HG03196 (cell line): ENCODE data around the gene LIFR.

ENCODE experiments used
- ATAC-seq: cut with Tn5 transposase; IDR thresholded peaks from one replicate; pipeline ENCODE4 v1.9.1; 2021; ENCODE audit not compliant: unreplicated experiment

LIFR gene

GRCh38 chr5:38551030-38552017, 5.1 kb downstream of the LIFR start:
- ATAC-seq = no peak

- no peak for ATAC-seq
These were observed 8.2 kb downstream of the LIFR start for GRCh38 chr5:38548064-38548759.

DNA sequence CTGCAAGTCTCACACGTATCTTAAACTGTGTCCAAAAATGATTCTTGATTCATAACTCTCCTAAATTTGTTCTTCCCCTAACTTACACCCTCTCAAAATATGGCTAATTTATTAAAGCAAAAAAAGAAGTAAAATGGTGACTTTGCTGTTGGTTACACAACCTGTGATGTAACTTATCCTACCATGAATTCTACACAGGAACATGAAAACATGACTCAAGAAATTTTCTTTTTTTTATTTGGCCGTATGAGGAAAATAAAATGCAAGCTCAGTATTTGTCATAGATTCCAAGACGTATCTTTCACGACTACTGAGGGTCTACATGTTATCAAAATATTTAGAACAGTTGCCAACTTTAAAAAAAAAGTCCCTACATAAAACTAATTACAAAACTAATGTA, 9.2 kb downstream of the LIFR start:
- no peak for ATAC-seq

DNA sequence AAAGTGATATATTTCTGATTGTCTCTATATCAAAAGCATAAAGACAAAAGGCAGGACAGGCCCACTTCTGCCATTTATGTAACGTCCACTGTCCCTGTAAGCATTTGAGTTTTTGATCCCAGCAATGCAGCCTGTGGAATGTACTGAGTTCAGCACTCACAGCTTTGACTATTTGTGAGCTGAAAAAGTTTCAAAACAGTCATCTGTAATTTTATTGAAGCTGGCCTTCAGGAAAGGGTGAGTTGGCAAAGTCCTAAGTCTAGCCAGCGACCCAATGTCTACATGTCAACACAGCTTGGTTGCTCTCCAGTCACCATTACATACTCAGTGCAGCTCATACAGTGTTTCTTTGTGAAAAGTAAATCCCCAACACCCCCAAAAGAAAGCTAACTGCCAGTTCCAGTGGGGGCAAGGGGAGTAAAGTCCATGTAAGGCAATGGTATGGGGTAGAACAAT, 9.7 kb downstream of the LIFR start:
- no peak for ATAC-seq

DNA sequence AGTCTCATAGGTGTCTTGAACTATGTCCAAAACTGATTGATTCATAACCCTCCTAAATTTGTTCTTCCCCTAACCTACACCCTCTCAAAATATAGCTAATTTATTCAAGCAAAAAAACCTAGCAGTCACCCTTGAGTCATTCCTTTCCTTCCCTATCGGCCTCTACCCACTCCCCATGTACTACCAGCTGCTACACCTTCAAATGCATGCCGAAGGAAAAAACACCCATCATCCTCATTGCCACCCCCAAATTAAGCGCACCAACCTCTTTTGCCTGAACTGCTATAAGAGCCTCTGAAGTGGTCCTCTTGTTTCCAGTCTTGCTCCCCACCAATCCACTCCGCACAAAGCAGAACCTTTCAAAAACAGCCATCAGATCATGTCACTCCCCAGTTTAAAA, 12.6 kb downstream of the LIFR start:
- ATAC-seq = no peak

DNA sequence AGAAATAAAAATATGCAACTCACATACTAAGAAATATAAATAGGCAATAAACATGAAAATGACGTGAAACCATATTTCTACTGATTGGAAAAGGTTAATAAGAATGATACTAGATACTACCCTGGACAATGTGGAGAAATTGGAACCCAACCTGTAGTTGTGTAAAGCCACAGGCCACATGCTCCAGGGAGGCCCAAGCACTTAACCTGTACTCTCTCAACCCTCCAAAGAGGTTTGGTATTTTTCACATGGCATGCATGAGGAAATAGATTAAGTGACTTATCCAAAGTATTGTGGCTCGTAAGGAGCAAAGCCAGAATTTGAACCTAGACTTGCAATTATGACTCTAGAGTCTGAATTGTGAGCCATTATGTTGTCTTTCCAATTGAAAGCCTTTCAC, 13.4 kb downstream of the LIFR start:
- no peak for ATAC-seq

GRCh38 chr5:38541174-38541725, 15.2 kb downstream of the LIFR start:
- ATAC-seq = no peak

- no peak for ATAC-seq
These were observed 16.1 kb downstream of the LIFR start for GRCh38 chr5:38540314-38540713.

DNA sequence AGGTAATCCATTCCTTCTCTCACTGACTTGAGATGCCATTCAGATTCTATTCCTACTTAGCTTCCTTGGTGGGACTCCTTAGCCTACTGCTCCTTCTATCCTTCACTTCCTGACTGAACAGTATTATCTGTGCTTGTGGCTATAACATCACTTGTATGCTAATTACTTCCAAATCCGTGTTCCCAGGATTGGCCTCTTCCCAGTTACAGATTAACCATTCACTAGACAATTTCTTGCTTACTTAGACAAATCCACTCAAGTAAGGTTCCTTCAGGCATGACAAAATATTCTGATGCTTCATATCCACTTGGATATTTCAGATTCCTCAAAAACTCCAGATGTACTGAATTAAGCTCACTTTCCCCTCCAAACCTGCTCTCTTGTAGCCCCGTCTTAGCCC, 18.3 kb downstream of the LIFR start:
- no peak for ATAC-seq

DNA sequence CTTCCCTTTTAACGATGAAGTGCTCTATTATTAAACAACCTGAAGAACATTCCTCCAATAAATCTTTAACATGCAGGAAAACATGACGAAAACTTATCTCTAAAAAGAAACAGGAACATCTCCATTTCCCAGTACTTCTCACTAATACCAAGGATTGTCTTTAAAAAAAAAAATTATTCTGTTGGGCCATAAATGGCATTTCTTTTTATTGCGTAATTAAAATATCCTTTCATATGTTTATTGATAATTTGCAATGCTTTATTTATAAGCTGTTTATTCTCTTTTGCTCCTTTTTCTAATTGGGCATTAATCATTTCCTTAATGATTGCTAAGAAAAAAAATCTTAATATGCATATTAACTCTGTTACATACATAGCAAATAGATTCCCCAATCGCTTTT, 18.9 kb downstream of the LIFR start:
- ATAC-seq = no peak

GRCh38 chr5:38536968-38537367, 19.5 kb downstream of the LIFR start:
- ATAC-seq = no peak

DNA sequence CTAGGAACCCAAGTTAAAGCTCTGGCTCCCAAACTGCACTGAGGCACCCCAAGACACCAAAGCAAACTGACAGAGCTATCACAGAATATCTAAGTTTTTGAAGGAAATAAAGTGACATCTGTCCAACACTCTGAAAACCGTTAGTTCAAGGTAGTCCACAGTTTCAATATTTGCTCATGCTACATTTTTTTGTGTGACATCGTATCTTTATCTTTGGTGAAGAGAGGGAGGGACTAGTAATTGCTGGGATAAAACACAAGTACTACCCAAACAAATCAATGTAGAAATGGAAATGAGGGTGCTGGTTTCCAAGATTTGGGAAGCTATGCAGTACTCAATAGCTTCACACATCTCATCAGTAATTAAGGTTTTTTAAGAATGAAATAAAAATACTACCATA, 20.6 kb downstream of the LIFR start:
- ATAC-seq = no peak

- no peak for ATAC-seq
These were observed 21.1 kb downstream of the LIFR start for GRCh38 chr5:38535248-38535750.

GRCh38 chr5:38534156-38534453, 22.3 kb downstream of the LIFR start:
- no peak for ATAC-seq

- ATAC-seq = no peak
These were observed 22.9 kb downstream of the LIFR start for GRCh38 chr5:38533286-38534155.

DNA sequence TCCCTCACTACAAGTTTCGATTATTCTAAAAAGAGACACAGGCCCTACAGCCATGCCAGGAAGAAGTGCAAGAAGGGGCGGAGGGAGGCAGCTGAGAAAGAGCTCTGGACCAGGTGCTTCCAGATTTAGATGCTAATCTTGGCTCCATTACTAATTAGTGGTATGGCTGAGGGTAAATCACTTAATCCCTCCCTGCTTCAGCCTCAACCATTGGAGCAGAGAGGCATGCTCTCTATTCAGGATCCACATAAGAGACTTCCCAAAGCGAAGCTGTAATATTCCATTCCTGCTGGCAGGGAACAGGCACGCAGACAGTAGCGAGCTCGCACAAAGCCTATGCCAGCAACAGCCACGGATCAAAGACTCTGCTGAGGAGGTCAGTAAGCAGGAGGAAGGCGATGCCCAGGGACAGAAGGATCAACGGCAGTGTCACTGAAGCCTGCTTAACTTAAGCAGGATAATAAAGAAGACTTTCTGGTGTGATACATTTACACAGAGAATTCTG, 24.2 kb downstream of the LIFR start:
- no peak for ATAC-seq

GRCh38 chr5:38531518-38531917, 24.9 kb downstream of the LIFR start:
- no peak for ATAC-seq

- no peak for ATAC-seq
These were observed 26.3 kb downstream of the LIFR start for GRCh38 chr5:38529955-38530646.

GRCh38 chr5:38528162-38528703, 28.2 kb downstream of the LIFR start:
- ATAC-seq = no peak

DNA sequence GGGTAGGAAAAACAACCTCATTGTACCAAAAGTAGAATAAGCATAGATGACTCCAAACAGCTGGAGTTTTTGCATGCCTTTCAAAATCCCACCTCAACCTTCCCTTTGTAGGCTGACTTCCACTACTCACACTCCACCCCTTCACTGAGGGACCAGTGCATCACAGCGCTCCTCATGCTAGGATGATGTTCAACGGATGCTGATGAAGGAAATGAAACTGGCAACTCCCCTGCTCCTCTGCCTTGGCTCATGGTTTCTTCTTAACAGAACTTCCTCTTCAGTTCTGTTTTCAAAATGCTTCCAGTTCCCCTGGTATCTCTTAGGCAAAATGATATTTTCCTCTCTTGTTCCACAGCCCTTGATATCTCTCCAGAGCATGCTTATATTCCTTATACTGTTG, 29.0 kb downstream of the LIFR start:
- no peak for ATAC-seq
